Omental fat pad (tissue), 4 donors: ENCODE data around the gene ZNF592. TPM values are rescaled to one million over a fixed set of nuclear protein-coding genes. Genes with fewer than 3 reads are reported as not detected.

Source experiments
- ATAC-seq: fragments of 150-250 bp; one replicate; pipeline ENCODE4 v1.9.1; 2016; ENCODE audit warnings: mild to moderate bottlenecking, moderate library complexity; ENCODE audit not compliant: low FRiP score
- DNase-seq: peaks from one replicate; pipeline ENCODE4 v3.0.0-alpha.2; 2019; ENCODE audit warnings: low spot score
- total RNA-seq, 4 donors: library from RNA; depleted of rRNA; stranded (reverse); fragments of >200 nt; gene quantifications; one replicate each; pipeline ENCODE4 v1.1.0, GENCODE V29; 2016
- TF ChIP-seq, protein P1 (sequence below), 3 donors: fragments of 450-650 bp; IDR thresholded peaks; one replicate each; pipeline ENCODE4 v1.5.1; 2016 to 2017; ENCODE audit warnings: antibody characterized with exemption in 3 of 3, mild to moderate bottlenecking in 3 of 3, moderate library complexity in 2 of 3

ZNF592 gene
- total RNA-seq, 4 donors from 2014 or later = 13.7 to 22.8 (median 20.0) TPM

DNA sequence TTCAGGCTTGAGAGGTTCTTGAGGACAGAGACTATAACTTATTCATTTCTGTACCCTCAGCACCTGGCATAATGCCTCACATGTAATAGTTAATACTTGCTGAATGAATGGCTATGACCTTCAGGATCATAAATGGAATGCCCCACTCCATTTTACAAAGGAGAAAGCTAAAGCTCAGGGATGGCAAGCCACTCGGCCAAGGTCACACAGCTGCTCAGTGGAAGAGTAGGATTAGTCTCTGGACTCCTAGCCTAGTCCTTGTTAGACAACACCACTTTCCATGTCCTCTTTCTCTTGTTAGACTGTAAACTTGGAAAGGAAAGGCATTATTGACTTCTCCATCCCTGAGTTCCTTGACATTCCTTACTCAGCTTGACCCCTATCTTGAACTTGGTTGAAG is 65.5 kb downstream of the ZNF592 start:
- DNase-seq (no peak), ATAC-seq (no peak)
- TF ChIP-seq, protein P1, sequence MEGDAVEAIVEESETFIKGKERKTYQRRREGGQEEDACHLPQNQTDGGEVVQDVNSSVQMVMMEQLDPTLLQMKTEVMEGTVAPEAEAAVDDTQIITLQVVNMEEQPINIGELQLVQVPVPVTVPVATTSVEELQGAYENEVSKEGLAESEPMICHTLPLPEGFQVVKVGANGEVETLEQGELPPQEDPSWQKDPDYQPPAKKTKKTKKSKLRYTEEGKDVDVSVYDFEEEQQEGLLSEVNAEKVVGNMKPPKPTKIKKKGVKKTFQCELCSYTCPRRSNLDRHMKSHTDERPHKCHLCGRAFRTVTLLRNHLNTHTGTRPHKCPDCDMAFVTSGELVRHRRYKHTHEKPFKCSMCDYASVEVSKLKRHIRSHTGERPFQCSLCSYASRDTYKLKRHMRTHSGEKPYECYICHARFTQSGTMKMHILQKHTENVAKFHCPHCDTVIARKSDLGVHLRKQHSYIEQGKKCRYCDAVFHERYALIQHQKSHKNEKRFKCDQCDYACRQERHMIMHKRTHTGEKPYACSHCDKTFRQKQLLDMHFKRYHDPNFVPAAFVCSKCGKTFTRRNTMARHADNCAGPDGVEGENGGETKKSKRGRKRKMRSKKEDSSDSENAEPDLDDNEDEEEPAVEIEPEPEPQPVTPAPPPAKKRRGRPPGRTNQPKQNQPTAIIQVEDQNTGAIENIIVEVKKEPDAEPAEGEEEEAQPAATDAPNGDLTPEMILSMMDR (IDR thresholded peaks at IDR 0.05) = no peak

DNA sequence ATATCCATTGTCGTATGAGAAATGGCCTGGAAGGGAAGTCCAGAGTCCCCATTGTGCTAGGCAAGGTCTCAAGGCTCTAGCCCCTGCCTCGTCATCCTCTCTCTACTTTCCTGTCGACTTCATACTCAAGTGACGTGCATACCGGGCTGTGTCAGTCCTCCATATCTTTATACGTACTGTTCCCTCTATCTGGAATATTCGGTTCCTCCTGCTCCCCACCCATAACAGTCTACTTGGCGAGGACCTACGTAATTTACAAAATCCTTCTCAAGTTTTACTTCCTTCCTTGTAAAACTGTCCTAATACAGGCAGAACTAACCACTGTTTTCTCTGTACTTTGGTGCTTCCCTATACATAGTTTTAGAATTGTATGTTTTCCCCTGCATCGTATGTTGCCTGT is 66.5 kb downstream of the ZNF592 start:
- no peak for DNase-seq
- TF ChIP-seq, protein P1 (IDR thresholded peaks at IDR 0.05) = no peak
- ATAC-seq = no peak

DNA sequence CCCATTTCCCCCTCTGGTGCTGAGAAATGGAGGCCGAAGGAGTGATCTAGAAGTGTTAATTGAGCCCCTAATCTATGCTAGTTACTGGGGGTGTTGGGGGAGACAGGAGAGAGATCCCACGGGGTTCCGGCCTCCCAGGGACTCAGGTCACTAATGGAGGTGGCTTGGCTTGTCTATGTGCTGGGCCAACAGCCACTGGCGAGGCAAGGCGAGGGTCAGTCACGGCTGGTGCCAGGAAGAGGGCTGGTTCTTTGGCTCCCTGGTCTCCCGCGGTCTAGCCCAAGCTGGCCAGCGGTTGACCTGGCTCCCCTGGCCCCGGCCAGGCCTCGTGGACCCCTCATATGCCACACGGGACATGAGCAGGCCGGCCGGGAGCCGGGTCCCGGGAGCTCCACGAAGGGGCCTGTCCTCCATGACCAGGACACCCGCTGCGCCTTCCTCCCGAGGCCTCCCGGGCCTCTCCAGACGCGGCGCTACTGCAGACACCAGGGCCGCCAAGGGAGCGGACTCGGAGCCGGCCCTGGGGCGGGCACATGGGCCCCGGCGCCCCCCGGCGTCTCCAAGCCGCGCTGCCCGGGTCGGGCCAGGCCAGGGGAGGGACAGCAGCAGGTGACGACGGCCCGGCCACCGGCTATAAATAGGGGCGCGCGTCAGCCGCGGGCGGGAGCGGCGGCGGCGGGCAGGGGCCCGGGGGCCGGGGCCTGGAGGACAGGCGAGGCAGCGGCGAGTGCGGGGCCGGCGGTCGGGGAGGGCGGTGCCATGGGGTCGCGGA is 68.5 kb downstream of the ZNF592 start, which contains the start of gene ALPK3:
Gene ALPK3, plus strand, starts transcription at position 663 of the 772 bp plus-strand sequence. Its CDS starts 97 bp downstream, at position 760.
- ATAC-seq (peak; percentile 31), DNase-seq (no peak)
- TF ChIP-seq, protein P1 (IDR thresholded peaks at IDR 0.05) = no peak

DNA sequence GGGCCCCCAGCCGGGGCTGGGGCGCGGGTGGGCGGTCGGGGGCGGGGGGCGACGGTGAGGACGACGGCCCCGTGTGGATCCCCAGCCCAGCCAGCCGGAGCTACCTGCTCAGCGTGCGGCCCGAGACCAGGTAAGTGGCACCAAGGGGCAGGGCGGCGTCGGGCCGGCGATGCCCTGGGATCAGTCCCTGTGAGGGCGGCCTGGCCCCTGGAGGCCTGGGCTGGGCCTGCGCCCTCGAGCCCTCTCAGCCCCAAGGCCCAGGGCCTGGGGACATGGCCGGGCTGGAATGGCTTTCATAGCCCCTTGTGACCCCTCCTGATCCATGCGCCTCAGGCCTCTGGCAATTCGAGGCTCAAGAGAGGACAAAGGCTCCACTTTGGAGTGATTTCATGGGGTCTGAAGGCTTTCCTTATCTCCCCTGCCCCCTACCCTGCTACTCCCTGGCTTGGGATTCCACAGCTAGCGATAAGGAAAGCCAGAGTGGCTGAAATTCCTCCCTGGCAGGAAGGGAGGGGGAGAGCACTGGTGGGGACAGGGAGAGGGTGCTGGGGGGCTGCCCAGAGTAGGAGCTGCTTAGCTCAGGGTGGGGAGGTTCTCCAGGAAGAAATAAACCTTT is 69.2 kb downstream of the ZNF592 start:
- ATAC-seq (no peak), DNase-seq (no peak)
- TF ChIP-seq, protein P1 (IDR thresholded peaks at IDR 0.05) = no peak

DNA sequence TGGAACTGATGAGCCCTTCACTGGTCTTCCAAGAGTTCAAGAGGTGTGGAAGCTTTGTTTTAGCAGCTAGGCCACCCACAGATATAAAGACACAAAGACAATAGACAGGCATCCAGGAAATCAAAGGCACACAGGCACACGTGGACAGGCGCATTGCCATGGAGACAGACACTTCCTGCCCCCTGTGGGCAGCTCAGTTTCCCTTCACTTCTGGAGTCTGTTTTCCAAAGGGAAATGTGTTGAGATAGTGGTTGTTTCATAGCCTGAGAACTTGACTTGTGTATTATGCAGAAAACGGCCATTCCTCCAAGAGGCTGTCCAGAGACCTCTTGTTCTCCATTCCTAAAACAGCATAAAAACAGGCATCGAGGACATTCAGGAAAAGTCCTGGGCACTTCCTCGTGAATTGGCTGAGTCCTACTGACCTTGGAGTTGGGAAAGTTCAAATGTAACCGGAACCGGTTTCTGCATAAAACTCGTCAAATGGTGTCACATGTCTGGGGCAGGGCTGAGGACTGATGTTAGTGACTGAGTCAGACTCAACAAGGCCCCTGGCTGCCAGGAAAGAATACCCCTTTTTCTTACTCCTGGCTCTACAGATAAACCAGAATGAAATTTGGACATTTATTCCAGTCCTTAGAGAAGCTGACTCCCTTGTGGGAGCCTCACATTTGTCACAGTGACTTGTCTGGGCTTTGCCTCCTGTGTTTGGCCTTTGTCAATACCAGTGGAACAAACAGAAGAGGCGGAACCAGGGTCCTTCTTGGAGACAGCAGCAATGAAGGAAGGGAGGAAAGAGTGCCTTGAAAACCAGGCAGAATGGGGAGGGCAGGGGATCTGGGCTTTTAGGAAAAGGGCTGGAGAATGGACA is 70.1 kb downstream of the ZNF592 start:
- DNase-seq = no peak
- TF ChIP-seq, protein P1 (IDR thresholded peaks at IDR 0.05) = no peak
- no peak for ATAC-seq

DNA sequence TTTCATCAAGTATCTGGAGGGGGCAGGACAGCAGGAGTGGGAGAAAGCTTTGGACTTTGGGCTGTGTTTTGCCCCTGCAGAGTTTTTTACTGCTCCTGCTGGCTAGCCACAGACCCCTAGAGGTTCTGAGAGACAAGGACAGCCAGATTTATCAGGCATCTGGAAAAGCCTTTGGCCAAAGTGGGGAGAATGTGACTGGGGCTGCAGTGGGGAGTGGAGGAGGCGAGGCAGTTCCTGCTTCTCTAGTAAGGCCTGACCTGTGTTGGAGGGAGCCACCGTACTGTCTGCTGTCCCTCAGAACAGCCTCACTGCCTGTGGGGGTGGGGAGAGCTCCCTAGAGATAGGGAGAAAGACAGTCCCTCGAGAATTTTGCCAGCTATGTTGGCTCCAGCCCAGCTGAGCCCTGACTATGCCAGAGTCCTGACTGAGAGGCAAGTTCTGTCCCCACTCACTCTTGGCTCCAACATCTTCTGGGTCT is 70.9 kb downstream of the ZNF592 start:
- no peak for ATAC-seq
- TF ChIP-seq, protein P1 (IDR thresholded peaks at IDR 0.05) = no peak

More for the DNA sequence above, 70.9 kb downstream of the ZNF592 start:
- DNase-seq = no peak
